GM19238 (cell line): ENCODE data around the gene NABP1.
"Not testable (repeated sequence)": the region's sequence is repeated elsewhere in the genome, so short reads cannot be mapped to it uniquely, and the experiment has no call there.

Experiments
- DNase-seq: peaks from one replicate; pipeline ENCODE4 v3.0.0; 2011; ENCODE audit warnings: low spot score; ENCODE audit not compliant: insufficient read length

Gene NABP1

GRCh38 chr2:191677646-191678436, at the start of gene NABP1:
NABP1 (plus strand) TSS chr2:191678136; CDS start chr2:191678615, 479 bp downstream.
- DNase-seq, result peak; percentile 63

- DNase-seq, result no peak
These were observed 48.9 kb upstream of the NABP1 start for GRCh38 chr2:191629001-191629453.

- no peak for DNase-seq
These were observed 47.8 kb upstream of the NABP1 start for GRCh38 chr2:191629976-191630712.

- DNase-seq, result no peak
These were observed 46.2 kb upstream of the NABP1 start for GRCh38 chr2:191631754-191632153.

- DNase-seq, result no peak
These were observed 45.5 kb upstream of the NABP1 start for GRCh38 chr2:191632426-191632825.

GRCh38 chr2:191634791-191635190, 43.1 kb upstream of the NABP1 start:
- no peak for DNase-seq

- DNase-seq, result no peak
These were observed 42.4 kb upstream of the NABP1 start for GRCh38 chr2:191635333-191636234.

GRCh38 chr2:191636235-191636543, 41.7 kb upstream of the NABP1 start:
- DNase-seq, result no peak

GRCh38 chr2:191636586-191636985, 41.4 kb upstream of the NABP1 start:
- no peak for DNase-seq

- no peak for DNase-seq
These were observed 40.5 kb upstream of the NABP1 start for GRCh38 chr2:191637182-191638078.

GRCh38 chr2:191638079-191638801, 39.7 kb upstream of the NABP1 start:
- DNase-seq, result no peak

GRCh38 chr2:191638802-191639172, 39.1 kb upstream of the NABP1 start:
- DNase-seq, result no peak

GRCh38 chr2:191641609-191642008, 36.3 kb upstream of the NABP1 start:
- no peak for DNase-seq

- DNase-seq, result no peak
These were observed 35.4 kb upstream of the NABP1 start for GRCh38 chr2:191642541-191642940.

- no peak for DNase-seq
These were observed 34.5 kb upstream of the NABP1 start for GRCh38 chr2:191643429-191643828.

GRCh38 chr2:191644613-191645012, 33.3 kb upstream of the NABP1 start:
- not testable (repeated sequence) for DNase-seq

GRCh38 chr2:191645032-191645431, 32.9 kb upstream of the NABP1 start:
- no peak for DNase-seq

- no peak for DNase-seq
These were observed 32.3 kb upstream of the NABP1 start for GRCh38 chr2:191645434-191646162.

GRCh38 chr2:191646163-191646902, 31.6 kb upstream of the NABP1 start:
- no peak for DNase-seq
